Fibroblast of the conjunctiva (primary cell): Measurements from ENCODE around the gene ROR2.

ENCODE experiments used
- DNase-seq: peaks from one replicate; pipeline ENCODE4 v3.0.0-alpha.2; 2010; ENCODE audit warnings: low read depth

ROR2 gene

DNA sequence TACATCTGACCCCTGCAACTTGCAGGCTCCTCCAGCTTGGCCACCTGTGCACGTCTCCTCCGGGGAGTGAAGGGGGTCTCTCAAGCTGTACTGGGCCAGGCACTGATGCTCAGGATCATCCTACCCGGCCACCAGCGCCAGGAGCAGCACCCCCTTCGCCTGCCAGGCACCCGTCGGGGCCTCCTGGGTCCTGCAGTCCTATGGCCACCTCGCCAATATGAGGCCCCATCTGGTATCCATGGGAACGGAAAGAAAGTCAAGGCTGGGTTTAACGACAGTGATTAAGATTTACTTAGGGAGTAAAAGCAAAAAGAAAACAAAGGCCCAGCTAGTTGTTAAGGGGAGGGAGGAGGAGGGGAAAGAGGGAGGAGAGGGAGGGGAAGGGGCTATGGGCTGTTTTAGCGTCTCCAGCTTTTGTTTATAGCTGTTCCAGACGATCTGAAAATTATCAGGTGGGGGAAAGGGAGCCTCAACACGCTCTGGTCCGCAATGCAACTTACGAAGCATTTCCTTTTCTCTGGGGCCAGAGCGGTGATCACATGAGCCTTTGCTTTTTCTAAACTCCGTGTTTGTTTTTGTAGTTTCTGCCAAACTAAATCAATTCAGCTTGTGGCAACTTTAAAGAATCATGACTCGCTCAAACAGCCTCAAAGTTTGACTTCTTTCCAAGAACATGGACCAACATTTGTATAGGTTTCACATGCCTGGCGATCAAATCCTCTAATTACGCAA lies 132.4 kb downstream of the ROR2 start:
- peak; percentile 91 for DNase-seq

DNA sequence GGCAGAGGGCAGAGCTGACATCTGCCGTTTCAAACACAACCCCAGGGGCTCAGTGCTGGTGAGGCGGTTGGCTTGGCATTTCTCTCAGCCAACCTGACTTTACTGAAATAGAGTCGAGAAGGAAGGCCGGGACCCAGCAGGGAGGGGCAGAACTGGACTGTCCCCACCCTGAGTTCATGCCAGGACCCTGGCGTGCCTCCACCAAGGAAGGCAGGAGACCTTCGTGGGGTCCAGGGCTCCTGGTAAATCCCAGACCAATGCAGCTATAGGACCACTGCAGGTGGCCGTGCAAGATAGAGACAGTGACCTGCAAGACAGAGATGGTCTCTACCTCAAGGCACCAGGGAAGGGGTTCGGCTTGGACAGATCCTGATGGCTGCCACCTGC lies 132.9 kb downstream of the ROR2 start:
- no peak for DNase-seq

DNA sequence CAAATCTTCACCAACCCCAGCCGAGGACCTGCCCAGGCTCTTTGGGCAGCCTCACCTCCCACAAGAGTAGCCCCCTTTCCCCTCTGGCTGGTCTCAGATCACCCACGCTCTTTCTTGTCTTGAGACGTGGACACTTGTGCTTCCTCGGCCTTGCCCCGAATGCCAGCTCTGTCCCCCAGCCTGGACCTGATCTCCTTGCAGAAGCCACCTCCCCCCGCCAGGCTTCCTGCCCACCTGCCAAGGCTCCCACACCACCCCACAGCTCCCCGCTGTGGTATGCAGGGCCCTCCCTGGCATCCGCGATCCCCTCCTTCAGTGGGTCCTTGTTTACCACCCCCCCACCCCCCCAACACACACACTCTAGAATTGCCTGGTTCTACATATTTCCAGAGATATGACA lies 133.7 kb downstream of the ROR2 start:
- DNase-seq = no peak

DNA sequence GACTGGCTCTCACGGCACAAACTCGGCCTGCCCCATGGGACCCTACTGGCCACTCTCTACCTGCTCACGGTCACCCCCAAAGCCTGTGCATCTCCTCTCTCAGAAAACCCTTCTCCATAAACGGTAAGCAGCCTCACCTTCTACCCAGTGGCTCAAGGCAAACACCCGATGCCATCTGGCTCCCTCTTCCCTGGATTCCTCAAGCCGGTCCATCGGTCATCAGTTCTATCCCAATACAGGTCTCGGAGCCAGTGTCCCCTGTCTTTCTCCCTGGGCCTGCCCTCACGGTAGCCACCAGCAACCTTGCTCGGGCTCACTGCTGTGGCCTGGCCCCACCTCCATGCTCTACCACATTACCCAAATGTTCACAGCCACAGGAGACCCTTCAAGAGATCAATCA lies 134.1 kb downstream of the ROR2 start:
- DNase-seq = no peak

DNA sequence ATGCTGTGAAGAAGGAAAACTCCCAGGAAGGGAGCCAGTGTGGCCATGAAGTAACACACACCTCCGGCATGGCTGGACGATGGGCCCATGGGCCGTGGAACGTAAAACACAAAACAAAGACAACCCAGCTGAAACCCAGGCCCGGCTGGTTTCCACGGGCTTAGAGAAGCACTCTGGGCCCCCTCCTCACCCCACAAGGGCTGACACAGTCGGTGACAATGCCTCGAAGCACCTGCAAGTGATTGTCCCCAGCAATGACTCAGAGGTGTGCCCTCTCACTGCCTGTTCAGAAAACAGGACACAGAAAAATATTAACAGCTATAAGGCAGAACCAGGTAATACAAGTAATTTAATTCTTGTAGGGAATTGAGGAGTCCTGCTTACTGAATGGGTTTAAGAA lies 135.3 kb downstream of the ROR2 start:
- no peak for DNase-seq

DNA sequence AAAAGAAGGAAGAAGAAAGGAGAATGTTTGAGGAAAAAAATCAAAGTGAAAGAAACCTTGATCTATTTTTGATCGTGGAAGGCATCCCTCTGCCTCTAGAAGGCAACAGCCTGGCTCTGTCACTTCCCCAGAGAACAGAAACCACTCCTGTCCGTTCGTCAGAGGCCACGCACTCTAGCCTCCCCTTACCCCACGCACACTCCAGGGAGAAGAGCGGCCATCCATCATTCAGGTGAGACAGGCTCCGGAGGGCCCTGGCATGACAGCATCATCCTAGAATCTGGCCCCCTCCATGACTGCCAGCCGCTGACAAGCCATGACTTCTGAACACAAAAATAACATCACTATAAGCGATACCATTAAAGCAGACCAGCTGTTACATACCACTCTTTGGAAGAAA lies 135.8 kb downstream of the ROR2 start:
- no peak for DNase-seq

DNA sequence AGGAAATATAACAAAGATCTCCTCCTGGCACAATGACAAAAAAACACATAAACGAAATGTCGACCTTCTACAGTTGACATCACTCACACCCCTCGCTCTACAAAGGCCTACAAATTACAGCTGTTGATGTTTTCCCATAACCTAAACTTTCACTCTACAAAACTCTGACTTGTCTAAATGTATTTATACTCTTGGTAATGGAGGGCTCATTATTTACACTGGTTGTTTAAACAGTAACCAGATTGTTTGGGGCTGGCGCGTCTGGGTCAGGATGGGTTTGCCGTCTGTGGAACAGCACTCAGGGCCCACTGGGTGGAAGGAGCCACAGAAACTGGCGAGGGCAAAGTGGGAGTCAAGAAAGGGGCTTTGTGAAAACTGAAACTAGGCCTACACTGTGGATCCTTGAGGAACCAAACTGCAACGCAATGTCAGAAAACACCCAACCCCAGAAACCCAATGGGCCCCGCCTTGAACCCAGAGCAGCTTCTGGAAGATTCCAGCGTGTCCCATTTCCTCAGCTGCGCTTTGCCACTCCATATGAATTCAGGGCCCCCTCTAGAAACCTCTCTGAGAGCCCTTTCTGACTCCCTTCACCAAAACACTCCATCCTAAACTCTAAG lies 136.7 kb downstream of the ROR2 start:
- no peak for DNase-seq

DNA sequence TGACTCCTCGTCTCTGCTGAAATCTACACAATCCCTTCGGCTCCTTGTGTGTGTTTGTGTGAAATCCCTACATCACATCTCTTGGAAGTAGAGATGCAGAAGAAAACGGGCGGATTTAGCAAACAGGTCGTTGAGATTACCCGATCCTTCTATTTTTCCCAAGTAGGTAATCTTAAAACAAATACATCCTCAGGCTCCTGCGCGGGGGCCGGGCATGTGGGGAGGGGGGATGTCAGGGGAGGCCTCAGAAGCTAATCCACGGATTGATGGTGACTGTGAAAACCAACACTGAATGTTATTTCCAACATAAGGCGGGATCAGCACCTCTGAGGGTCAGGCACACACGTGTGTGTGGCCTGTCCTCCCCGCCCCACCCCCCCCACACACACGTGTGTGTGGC lies 137.8 kb downstream of the ROR2 start:
- no peak for DNase-seq

DNA sequence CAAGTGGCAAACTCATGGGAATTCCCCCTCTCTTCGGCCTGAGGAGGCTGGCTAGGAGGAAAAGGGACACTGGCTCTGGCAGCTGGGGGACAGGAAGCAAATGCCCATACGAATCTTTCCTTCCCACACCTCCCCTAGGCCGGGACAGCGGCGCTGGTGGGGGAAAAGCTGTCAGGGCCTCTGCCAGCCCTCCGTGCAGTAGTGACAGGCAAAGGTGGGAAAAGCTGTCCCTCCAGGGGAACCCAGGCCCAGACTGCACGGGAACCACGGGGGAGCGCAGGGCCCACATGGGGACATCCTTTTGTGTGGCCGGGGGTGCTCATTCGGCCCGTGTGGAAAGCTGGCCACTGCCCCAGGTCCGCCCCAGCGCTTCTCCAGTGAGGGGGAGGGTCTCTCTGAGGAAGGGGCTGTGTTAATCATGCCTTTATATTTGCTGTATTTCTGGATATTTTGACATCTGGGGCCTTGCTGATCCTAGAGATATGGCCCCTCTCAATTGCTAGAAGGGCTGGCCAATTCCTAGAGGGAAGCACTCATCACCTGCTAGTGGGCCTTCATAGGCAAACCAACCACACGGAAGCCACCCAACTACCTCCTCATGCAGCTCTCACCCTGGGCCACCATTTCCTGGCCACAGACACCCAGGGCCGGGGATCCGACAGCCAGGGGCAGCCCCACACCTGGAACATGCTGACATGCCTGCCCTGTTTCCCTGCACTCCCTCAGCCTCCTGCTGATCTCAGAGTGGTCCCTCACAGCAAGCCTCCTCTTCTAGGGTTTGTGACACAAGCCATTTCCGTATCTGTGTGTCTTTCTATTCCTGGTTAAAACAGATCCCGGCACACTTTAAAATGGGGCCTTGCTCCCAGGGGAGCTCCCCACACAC lies 138.8 kb downstream of the ROR2 start:
- no peak for DNase-seq

DNA sequence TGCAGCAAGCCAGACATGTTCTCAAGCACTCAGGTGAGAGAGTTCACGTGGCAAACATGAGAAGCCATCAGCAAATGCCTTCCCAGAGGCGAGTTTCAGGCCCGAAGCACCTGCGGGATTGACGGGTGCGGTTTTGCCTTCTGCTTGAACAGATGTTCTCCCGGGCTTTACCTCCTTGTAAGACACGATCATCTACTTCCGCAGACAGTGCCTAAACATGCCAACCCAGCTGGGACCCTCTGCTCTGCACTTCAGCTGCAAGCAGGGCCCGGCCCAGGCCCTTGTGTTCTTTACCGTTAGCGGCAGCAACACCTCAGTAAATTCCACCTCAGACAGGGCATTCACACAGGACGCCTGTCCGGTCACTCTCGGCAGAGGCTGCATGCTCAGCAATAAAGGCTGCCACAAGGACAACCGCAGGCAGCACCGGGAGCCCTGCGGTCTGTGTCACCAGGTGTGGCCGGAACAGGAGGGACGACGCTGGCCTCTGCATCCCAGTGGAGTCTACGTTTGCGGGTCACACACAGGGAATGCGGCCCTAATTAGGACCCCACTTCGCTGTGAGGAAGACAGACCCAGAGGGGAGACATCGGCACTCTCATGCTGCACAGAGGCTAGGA lies 139.6 kb downstream of the ROR2 start:
- DNase-seq = no peak

DNA sequence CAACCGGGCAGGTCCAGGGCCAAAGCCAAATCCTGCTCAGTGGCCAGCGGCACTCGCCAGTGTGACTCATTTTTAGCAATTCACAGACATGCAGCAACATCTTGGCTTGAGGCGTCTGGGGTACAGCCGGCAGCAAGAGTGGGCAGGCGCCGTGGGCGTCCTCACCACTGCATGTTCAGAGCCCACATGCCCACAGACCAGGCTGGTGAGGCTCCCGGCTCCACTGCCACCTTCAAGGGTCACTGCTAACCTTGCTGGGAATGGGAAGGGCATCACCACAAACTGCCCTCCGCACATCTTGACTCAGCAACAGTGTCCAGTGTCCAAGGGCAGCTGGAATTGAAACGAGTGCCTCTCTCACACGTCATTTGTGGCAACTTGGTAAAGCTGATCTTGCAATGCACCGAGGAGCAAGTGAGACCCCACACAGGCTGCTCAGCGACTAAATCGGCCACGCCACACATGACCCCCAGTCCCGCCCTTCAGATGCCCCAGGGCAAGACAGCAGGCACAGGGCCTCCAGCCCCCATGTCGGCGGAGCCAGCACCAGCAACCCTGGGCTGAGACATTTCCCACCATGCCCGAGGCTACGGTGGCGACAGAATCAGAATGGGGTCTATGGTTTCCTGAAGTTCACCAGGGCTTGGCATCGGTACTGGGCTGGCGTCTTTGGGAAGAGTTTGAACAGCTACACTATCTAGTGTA lies 140.3 kb downstream of the ROR2 start:
- DNase-seq = no peak

DNA sequence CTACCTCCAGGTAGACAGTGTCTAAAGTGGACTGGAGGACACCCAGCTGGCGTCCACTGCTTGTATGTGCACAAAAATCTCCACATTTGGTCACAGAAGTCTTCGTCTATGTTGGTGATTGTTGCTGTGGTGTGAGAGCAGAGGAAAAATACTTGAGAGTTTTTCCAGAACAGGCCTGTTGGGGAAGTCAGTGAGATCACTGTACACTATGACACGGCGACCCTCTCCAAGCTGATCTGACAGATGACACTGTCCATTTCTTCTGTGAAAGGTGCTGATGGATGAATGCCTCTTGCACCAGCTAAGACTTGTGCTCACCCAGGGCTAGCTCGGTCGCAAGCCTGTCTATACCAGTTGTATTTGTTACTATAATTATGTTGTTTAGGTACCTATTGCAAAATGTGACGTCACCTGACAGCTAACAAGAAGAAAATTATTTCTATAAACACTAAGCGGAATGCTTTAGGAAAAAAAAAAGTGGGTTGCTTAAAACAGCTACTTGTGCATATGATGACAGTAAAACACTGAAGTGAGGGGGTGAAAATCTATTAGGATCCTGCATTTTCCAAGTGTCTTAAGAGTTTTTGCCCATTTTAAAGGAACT lies 142.3 kb downstream of the ROR2 start:
- no peak for DNase-seq

DNA sequence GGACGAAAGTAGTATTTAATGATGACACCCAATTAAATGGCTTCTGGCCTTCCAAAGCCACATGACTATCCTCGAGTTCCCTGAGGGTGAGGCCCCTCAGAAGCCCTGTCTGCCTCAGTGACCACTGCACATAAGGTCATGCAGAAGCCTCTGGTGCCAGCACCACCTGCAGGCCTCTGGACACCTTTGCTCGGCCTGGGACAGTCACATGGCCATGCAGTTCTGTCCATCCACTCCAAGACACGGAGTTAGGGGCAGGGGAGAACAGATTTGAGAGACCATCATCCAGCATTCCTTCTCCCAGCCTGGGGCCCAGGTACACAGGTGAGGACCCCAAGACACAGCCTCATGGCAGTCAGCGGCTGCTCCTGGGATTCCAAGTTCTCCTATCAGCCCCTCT lies 145.0 kb downstream of the ROR2 start:
- no peak for DNase-seq

DNA sequence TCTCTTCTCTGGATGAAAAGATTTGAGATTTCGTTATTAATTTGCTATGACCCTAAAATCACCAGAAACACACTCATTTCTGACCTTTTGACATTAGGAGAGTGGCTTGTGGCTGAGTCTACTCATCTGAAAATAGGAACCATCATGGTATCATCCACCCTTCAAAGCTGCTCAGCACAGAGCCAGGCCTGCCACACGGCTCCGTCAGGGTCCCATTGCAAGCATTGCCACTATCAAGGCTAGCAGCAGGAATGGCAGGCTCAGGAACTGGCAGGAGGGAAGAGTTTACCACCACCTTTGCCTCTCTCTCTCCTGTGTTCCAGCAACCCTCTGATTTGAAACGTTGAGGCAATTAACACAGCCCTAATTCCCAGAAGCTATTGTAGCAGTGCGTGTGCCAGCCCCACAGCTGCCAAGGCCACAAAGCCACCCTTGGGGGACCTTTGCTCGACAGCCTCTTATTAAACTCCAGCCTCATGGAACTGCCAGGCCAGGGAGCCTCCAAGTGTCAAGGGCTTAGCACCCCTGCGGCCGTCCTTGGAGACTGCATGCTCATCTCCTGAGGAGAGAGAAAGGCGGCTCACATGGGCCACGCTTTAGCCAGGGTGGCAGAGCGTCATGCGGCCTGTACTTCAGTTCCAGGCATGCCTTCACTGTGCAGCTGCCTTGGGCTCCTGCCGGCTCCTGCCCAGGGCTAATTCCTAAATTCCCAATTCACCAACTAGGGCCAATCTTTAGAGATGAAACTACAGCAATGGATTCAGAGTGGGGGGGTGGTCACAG lies 145.9 kb downstream of the ROR2 start:
- no peak for DNase-seq

DNA sequence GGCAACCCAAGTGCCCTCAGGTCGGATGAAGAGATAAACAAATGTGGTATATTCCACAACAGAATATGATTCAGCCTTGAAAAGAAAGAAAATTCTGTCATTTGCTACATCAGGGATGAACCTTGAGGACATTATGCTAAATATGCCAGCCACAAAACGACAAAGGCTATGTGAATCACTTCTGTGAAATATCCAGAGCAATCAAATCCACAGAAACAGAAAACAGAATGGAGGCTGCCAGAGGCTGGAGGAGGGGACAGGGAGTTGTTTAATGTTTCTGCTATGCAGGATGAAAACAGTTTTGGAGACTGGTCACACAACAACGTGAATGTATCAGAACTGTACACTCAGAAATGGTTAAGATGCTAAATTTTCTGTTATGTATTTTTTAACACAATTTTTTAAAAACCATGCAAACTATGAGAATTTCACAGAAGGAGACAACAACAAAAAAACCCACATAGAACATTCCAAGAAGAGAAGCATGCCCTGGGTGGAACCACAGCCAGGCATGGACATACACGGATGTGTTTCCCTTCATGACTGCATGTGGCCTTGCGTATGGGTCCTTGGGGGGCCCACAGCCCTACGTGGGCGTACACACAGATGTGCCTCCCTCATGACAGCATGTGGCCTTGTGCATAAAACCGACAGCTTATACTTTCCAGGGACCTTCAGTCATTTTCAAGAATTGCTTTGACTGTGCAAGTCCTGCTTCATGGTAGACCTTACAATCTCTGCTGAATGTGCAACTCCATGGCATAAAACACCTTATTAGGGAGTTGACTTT lies 146.7 kb downstream of the ROR2 start:
- no peak for DNase-seq

DNA sequence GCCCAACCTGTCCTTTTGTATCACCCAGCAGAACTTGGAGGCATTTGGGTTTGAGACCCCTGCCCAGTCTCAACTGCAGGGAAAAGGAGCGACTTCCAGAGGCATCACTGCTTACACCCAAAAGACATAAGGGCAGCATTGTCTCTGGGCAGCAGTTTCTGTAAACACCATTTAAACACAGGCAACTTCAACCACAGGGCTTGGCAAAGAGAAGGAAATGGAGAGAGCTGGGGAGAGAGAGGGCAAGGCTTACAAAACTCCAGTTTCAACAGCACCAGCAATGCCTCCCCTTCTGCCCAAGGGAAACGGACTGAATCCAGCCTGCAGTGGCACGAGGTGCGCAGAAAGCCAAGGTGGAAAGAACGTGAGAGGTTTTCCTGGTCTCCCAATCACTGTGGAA lies 147.6 kb downstream of the ROR2 start:
- no peak for DNase-seq

DNA sequence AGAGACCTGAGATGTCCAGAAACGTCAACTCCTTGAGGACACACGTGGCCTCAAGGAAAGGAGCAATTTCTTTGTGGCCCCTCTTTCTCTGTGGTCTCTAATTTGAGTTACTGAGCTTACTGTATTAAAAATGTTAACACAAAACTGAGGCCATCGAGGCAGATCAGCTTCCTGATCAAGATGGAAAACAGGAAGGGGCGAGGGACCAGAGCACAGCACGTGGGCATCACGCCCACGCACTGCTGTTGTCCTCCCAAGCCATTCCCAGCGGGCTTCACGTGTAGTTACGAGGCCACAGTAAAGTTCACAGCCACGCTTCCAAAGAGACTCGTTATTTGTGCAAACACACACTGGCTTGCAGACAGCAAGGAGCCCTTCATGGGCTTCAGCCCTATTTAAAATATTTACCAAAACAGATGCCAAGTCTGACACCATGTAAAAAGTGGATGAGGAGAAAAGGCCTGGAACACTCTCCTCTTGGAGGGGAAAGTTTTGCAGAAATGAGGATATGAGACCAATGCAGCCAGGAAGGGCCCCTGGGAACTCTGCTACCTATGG lies 149.5 kb downstream of the ROR2 start:
- no peak for DNase-seq

DNA sequence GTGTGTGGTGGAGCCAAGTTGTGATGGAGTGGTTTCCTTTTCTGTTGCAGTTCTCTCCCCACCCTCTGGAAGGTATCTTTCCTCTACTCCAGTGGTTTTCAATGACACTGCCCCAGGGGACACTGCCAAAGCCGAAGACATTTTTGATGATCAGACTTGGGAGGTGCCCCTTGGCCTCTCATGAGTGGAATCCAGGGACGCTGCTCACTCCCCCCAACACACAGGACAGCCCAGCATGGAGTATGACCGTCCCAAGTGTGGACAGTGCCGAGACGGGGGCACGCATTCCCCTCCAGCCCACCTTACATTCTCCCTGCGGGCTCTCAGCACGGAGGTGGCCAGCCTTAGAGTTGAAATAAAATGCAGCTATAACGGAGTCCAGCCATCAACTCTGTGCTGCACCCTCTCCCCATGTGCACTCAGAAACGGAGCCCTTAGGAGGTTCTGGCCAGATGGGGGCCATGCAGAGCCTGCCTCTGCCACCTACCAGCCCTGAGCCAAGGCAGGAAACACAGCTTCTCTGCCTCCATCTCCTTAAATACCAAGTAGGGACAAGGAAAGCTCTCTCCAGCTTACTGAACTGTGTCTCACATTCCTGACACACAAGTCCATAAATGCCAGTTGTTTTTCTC lies 150.8 kb downstream of the ROR2 start:
- no peak for DNase-seq
